Stimulated activated CD4-positive, alpha-beta T cell treated with anti-CD3 and anti-CD28 coated beads, Interleukin-4, amount 100 ng/mL, for 48 hours (primary cell): ENCODE measurements around the gene ACTN1.

ENCODE experiments used
- DNase-seq, 2 donors: peaks; one replicate each; pipeline ENCODE4 v3.0.0-alpha.2; 2020; ENCODE audit warnings: low read depth in 2 of 2

Gene ACTN1

DNA sequence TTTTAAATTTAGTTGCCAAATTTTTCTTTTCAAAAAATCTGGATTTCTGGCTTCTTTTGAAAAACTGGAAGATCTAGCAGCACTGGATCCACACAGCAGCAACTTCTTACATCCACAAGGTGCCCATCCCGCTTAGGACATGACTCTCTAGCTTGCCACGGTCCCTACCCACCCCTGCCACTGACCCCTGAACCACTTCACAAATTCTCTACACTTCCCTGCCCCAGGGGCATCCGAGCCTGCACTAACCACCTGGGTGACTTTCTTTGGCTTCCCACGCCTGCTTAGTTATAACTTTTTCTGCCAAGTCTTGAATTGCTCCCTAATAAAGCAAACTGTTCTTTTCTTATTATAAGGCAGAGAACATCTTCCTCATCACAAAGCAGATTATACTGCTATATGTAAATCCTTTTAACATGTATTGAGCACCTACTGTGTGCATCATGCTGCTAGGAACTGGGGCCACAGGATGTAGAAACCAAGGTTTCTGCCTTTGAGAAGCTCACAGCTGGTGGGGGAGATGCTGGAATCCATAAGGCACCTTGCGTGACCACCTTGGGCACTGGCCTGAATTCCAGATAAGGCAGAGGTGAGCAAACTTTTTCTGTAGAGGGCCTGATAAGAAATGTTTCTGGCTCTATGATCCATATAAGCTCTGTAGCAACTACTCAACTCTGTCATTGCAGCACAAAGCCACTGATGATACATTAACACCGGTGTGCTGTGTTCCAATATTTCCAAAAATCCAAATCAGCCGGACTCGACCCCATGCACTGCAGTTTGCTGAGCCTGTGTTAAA is 59.8 kb downstream of the ACTN1 start:
- DNase-seq = no peak

DNA sequence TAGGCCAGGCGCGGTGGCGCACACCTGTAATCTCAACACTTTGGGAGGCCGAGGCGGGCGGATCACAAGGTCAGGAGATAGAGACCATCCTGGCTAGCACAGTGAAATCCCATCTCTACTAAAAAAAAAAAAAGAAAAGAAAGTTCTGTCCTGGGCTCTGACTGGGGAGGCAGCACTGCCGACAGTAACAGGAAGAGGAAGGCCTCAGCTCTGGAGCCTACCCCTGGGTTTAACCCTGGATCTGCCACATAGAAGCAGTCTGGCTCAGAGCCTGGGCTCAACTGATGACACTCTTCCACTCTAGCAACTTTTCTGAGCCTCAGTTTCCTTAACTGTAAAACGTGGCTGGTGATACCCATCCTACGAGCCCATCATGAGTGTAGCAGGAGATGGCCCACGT is 60.5 kb downstream of the ACTN1 start:
- no peak for DNase-seq

DNA sequence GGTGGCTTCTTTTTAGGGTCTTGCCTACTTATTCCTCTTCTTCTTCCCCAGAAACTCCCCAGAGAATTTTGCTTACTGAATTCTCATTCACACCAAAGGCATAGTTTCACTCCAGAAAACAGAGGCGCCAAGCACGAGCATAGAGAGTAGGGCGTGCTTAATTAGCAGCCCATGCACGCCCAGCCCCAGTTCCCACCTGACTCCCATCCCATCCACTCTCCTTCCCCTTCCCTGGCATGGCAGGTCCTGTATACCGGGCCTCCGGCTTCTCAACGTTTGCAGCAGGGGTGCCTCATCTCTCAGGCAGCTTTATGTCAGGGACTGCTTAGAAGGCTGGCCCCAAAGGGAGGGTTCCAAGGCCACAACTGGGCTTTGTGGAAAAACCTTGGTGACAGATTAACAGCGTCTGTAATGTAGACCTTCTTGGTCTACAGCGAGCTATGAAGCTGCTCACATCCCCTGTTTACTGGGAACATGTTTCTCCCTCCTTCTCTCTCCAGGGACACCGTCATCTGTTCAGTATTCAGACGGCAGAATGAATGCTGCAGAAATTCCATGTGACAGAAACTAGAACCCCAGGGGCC is 62.7 kb downstream of the ACTN1 start:
- no peak for DNase-seq

DNA sequence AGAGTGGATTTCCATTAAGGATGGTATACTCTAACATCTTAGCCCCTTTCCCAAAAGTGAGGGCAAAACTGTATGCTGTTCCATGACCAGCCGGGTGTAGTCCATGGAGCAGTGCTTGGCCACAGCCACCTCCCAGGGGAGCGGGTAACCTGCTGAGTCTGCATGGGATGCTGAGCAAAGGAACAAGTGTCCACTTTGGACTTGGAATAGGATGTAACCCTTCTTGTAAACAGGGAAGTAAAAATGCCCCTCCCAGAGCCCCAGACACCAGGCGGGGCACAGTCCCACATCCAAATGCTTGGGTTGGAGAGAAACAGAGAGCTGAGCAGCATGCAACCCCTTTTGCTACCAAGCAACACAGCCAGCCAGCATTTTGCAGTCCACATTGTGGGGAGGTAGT is 65.6 kb downstream of the ACTN1 start:
- no peak for DNase-seq

DNA sequence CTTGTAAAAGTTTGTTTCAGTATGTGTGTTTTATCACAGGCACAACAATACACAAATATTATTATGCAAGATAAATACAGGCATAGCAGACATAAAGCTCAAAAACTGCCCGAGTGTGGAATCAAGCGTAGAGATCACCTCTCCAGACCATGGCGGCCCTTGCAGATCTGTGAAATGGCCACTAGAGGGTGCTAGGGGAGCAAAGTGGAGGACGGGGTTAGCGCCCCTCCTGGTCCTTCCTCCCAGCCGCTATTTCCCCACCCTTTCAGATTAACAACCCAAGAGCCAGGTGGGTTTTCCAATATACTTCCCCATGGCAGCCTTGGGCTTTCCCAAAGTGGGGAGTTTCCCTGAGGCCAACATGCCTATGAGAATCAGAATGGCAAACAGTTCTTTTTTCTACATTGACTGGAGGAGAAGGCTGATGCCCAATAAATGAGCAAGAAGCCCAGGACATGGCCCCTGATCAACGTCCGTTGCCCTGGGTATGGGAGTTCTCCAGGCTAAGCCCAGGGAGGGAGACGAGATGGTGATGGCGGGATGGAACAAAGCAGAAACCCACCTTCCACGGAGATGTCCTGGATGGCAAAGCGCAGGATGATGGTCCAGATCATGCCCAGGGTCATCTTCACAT is 67.4 kb downstream of the ACTN1 start:
- peak; percentile 70 to 73 for DNase-seq

DNA sequence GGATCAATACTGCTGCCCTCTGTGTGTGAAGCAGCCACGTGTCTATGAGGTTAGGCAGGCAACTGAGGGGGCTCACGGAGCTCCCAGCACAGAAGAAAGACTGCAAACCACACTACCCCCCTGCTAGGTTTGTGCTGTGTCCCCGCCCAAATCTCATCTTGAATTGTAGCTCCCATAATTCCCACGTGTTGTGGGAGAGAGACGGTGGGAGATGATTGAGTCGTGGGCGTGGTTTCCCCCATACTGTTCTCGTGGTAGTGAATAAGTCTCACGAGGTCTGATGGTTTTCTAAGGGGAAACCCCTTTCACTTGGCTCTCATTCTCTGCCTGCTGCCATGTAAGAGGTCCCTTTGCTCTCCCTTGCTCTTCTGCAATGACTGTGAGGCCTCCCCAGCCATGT is 68.6 kb downstream of the ACTN1 start:
- DNase-seq = no peak

- no peak for DNase-seq
These were observed 70.3 kb downstream of the ACTN1 start for GRCh38 chr14:68908803-68909202.

GRCh38 chr14:68908201-68908600 is 70.9 kb downstream of the ACTN1 start:
- no peak for DNase-seq

- no peak for DNase-seq
These were observed 72.7 kb downstream of the ACTN1 start for GRCh38 chr14:68906439-68906838.

DNA sequence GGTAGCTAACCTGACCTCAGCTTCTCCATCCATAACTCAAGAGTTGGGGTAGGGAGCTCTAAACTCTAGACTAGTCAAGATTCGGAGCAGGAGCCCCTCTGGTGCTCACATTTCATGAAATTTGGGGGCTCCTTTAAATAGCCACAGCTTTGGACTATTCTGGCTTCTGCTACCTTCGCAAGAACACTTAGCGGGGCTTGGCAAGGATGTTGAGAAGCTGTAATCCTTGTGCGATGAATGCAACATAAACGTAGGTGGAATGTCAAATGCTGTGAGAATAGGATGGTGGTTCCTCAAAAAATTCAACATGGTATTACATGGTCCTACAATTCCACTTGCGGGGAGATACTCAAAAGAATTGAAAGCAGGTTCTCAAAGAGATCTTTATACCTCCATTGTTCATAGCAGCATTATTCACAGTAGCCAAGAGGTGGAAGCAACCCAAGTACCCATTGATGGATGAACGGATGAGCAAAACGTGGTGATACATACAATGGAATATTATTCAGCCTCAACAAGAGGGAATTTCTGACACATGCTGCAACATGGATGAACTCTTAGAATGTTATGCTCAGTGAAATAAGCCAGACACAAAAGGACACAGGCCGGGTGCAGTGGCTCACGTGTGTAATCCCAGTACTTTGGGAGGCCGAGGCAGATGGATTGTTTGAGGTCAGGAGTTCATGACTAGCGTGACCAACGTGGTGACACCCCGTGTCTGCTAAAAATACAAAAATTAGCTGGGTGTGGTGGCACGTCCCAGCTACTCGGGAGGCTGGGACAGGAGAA is 73.8 kb downstream of the ACTN1 start:
- no peak for DNase-seq

- no peak for DNase-seq
These were observed 76.7 kb downstream of the ACTN1 start for GRCh38 chr14:68902357-68902756.

DNA sequence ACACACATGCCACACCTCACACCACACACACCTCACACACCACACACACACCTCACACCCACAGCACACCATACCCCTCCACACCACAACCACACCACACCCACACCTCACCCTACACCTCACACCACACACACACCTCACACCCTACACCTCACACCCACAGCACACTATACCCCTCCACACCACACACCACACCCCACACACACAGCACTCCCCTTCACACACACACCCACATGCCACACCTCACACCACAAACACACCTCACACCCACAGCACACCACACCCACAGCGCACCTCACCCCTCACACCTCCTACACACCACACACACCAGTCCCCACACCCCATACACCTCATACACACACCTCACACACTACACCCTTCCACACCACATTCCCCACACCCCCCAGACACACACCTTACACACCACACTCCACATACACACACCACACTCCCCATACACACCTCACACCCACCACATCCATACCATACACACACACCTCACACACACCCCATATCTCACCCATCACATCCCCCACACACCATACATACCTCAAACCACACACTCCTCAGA is 80.0 kb downstream of the ACTN1 start:
- no peak for DNase-seq

DNA sequence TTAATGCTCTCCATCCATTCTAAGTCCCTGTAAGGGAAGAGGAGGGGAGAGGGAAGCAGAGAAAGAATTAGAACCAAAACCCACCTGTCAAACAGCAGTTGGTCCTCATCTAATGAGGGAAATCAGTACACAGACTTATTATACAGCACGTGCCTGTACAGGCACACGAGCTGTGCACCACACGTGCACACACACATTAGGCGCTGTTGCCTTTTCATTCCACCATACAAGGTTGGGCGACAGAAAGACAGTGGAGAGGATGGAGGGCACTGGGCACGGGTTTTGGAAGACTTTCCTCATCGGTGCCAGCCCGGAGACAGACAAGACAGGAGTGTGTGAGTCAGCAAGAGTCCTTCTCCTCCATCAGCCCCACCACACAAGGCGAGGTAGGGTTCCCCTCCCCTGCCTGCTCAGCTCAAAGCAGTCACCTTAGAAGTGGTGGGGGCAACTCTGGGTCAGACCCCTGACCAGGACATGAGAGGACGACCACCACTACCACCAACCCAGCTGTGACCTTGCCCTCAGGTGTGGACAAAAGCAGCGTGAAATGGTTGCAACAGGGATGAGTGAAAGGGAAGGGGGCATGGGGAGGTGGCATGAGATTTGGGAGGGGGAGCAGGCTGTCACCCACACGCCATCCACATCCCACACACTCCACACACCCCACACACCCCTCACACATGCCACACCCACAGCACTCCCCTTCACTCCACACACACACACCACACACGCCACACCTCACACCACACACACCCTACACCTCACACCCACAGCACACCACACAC is 80.7 kb downstream of the ACTN1 start:
- no peak for DNase-seq

- no peak for DNase-seq
These were observed 81.4 kb downstream of the ACTN1 start for GRCh38 chr14:68897559-68898155.

GRCh38 chr14:68896132-68896531 is 83.0 kb downstream of the ACTN1 start:
- no peak for DNase-seq

DNA sequence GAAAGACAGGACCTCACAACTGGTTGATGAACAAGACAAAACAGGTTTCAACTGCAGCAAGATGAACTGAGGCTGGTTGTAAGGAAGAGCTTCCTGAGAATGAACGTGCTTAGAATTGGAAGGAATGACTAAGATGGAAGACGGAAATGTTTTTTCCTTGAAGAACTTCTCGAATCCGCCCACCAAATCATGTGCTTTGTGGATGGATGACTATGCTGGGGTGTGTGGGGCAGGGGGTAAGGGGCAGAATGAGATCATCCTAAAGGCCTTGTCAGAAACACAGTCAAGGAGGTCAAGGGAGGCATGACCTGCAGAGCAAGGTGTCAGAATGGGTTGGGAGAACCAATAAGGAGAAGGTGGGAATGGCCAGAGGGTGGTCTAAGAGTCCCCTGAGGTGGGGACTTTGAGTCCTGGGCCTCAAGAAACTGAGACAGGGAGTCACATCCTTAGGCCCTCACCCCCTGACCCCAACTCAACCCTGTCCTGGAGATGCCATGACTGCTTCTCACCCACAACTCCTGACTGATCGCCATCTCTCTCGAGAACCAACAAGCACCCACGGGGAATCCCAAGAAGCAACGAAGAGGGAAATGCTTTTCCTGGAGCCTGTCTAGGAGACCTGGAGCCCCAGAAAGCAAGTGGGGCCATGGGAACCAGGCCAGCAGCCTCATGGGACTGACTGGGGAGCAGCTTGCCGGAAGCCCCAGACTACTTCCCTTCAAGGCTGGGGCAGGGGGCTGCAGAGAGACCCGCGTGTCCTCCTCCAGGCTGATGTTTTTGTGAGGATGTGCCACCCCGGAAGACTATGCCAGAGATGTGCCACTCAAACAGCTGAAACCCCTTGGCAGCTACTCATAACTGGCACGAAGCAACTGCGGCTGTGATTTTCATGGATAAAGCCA is 84.0 kb downstream of the ACTN1 start:
- no peak for DNase-seq

DNA sequence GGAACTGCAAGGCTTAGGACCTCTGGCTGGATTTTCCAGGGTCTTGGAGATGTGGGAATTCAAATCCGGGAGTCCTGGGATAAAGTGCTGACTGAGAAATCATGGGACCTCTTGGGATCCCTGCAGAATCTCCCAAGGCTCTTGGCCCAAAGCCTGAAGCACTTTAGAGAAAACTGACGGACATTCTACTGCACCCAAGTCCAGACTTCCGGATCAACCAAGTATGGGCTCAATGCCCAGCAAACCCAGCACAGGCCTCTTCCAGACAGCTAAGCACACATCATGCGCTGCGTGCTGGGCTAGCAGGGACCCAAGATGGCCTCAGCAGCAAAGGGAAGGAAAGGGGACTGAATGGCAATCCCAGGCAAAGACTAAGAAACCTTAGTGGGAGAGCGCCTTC is 85.0 kb downstream of the ACTN1 start:
- DNase-seq = no peak

GRCh38 chr14:68893566-68893965 is 85.5 kb downstream of the ACTN1 start:
- no peak for DNase-seq

DNA sequence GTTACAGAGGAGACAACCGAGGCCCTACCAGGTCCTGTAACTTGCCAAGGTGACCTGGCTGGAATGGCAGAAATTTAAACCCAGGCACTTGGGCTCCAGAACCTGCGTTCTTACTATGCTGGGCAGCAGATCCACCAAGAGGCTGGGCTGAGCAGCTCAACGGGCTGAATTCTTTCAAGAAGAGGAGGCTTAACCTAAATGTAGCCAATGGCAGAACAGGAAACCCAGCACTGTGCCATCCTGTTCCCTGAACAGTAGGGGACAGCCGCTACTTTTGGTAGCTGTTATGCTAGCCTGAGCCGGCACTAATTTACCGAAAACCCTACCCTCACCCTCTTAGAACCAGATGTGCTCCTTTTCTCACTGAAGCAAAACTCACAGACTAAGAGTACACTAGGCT is 86.1 kb downstream of the ACTN1 start:
- no peak for DNase-seq
